Osteocyte (in vitro differentiated cells): ENCODE results near the gene SLC35F5. TPM values are rescaled to one million over a fixed set of nuclear protein-coding genes. Genes with fewer than 3 reads are reported as not detected.

ENCODE experiments used
- DNase-seq: peaks from one replicate; pipeline ENCODE4 v3.0.0; 2021; ENCODE audit warnings: mixed read lengths; ENCODE audit not compliant: unreplicated experiment; ENCODE audit errors: extremely low spot score
- H3K27ac Mint-ChIP-seq: one replicate; pipeline ENCODE4 v1.8.0; 2021; ENCODE audit warnings: mild to moderate bottlenecking, mixed read lengths; ENCODE audit not compliant: unreplicated experiment
- H3K27me3 Mint-ChIP-seq: one replicate; pipeline ENCODE4 v1.8.0; 2021; ENCODE audit warnings: mixed read lengths; ENCODE audit not compliant: unreplicated experiment
- H3K36me3 Mint-ChIP-seq: one replicate; pipeline ENCODE4 v1.8.0; 2021; ENCODE audit warnings: mixed read lengths; ENCODE audit not compliant: unreplicated experiment
- H3K4me1 Mint-ChIP-seq: one replicate; pipeline ENCODE4 v1.8.0; 2021; ENCODE audit warnings: mixed read lengths; ENCODE audit not compliant: unreplicated experiment
- H3K4me3 Mint-ChIP-seq: one replicate; pipeline ENCODE4 v1.8.0; 2021; ENCODE audit warnings: mild to moderate bottlenecking, moderate library complexity, mixed read lengths; ENCODE audit not compliant: unreplicated experiment
- H3K9me3 Mint-ChIP-seq: one replicate; pipeline ENCODE4 v1.8.0; 2021; ENCODE audit warnings: mixed read lengths; ENCODE audit not compliant: unreplicated experiment
- long read RNA-seq: library from polyadenylated mRNA; unstranded; transcript quantifications from one replicate; pipeline ENCODE4 v2.0.0, GENCODE V29; 2021
- total RNA-seq: library from RNA; stranded (reverse); gene quantifications from 2 replicates; pipeline ENCODE4 v1.2.1, GENCODE V29; 2021
- TF ChIP-seq, protein P1 (sequence below): fragments of 200-600 bp; sonication (generic); IDR thresholded peaks from 2 replicates; pipeline ENCODE4 v1.5.0; 2021; ENCODE audit warnings: antibody characterized with exemption, mild to moderate bottlenecking, moderate library complexity

Gene SLC35F5, protein sequence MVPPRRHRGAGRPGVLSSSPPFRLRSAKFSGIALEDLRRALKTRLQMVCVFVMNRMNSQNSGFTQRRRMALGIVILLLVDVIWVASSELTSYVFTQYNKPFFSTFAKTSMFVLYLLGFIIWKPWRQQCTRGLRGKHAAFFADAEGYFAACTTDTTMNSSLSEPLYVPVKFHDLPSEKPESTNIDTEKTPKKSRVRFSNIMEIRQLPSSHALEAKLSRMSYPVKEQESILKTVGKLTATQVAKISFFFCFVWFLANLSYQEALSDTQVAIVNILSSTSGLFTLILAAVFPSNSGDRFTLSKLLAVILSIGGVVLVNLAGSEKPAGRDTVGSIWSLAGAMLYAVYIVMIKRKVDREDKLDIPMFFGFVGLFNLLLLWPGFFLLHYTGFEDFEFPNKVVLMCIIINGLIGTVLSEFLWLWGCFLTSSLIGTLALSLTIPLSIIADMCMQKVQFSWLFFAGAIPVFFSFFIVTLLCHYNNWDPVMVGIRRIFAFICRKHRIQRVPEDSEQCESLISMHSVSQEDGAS
- 83.4 and 89.0 TPM in 2 replicates for total RNA-seq
- long read RNA-seq, full-length matches to known transcripts: 347 of 471 reads
- long read RNA-seq, partial matches to known transcripts: 31 of 471 reads
- long read RNA-seq, other reads (novel, unspliced or antisense): 93 of 471 reads

- H3K4me1 Mint-ChIP-seq: peaks cover 48% of the 10 kb centered on the region
Observed at GRCh38 chr2:113756355-113757137, at the start of gene SLC35F5. Gene SLC35F5 (minus strand): TSS chr2:113756642. CDS start chr2:113756409, 233 bp downstream.

DNA sequence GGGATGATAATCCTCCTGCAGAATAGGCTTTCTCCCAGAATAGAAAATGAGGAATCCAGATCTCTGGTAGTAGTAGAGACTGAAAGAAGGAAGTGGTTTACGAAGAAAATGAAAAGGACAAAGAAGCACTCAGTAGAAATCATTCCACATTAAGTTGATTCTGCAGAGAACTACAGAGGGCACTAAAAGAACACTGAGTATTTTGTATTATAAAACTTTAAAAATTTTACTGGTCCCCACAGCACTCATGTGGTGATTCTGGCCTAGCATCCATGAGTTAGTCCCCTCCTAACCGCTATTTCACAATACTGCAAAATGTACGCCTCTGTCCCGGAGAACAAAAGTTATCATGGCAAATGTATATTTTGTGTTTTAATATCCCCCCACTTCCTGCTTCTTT, 42.9 kb upstream of the SLC35F5 start:
- no peaks in the 10 kb centered on the region for H3K27me3 Mint-ChIP-seq
- no peak for DNase-seq
- H3K4me1 Mint-ChIP-seq: peaks cover 13% of the 10 kb centered on the region
- H3K4me3 Mint-ChIP-seq: no peak overlapping the region
- no peaks in the 10 kb centered on the region for H3K9me3 Mint-ChIP-seq
- no peaks in the 10 kb centered on the region for H3K36me3 Mint-ChIP-seq
- H3K27ac Mint-ChIP-seq: no peak overlapping the region
- TF ChIP-seq, protein P1, sequence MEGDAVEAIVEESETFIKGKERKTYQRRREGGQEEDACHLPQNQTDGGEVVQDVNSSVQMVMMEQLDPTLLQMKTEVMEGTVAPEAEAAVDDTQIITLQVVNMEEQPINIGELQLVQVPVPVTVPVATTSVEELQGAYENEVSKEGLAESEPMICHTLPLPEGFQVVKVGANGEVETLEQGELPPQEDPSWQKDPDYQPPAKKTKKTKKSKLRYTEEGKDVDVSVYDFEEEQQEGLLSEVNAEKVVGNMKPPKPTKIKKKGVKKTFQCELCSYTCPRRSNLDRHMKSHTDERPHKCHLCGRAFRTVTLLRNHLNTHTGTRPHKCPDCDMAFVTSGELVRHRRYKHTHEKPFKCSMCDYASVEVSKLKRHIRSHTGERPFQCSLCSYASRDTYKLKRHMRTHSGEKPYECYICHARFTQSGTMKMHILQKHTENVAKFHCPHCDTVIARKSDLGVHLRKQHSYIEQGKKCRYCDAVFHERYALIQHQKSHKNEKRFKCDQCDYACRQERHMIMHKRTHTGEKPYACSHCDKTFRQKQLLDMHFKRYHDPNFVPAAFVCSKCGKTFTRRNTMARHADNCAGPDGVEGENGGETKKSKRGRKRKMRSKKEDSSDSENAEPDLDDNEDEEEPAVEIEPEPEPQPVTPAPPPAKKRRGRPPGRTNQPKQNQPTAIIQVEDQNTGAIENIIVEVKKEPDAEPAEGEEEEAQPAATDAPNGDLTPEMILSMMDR: no peak

More at GRCh38 chr2:113756355-113757137, at the start of gene SLC35F5:
- peak within 1 kb of the TSS; percentile 100 for H3K4me3 Mint-ChIP-seq
- H3K27me3 Mint-ChIP-seq: no peaks in the 10 kb centered on the region
- H3K9me3 Mint-ChIP-seq: no peaks in the 10 kb centered on the region
- TF ChIP-seq, protein P1: no peak
- H3K27ac Mint-ChIP-seq: peak within 1 kb of the TSS; percentile 100
- peaks cover 7% of the 10 kb centered on the region for H3K36me3 Mint-ChIP-seq
- peak; percentile 98 for DNase-seq

- Mint-ChIP-seq H3K27ac (no peak overlapping the region), H3K4me1 (peaks cover 20% of the 10 kb centered on the region), H3K36me3 (no peaks in the 10 kb centered on the region), H3K9me3 (no peaks in the 10 kb centered on the region), H3K4me3 (no peak overlapping the region), H3K27me3 (no peaks in the 10 kb centered on the region)
- TF ChIP-seq, protein P1: no peak
- no peak for DNase-seq
Observed at GRCh38 chr2:113797237-113797636, 40.8 kb upstream of the SLC35F5 start.

- no peak for DNase-seq
- Mint-ChIP-seq H3K4me3 (no peak overlapping the region), H3K4me1 (peaks cover 25% of the 10 kb centered on the region), H3K9me3 (no peaks in the 10 kb centered on the region), H3K27ac (no peak overlapping the region), H3K27me3 (no peaks in the 10 kb centered on the region), H3K36me3 (no peaks in the 10 kb centered on the region)
- TF ChIP-seq, protein P1: no peak
Observed at GRCh38 chr2:113796592-113797175, 40.2 kb upstream of the SLC35F5 start.
